ENCODE data around the gene PAX8. TPM values are rescaled to one million over a fixed set of nuclear protein-coding genes. Genes with fewer than 3 reads are reported as not detected.

Gene PAX8
- total and polyA plus RNA-seq, 2 donors (not counting 1 experiment from before 2014, with no cell fraction given), result 0.45 to 0.64 TPM

DNA sequence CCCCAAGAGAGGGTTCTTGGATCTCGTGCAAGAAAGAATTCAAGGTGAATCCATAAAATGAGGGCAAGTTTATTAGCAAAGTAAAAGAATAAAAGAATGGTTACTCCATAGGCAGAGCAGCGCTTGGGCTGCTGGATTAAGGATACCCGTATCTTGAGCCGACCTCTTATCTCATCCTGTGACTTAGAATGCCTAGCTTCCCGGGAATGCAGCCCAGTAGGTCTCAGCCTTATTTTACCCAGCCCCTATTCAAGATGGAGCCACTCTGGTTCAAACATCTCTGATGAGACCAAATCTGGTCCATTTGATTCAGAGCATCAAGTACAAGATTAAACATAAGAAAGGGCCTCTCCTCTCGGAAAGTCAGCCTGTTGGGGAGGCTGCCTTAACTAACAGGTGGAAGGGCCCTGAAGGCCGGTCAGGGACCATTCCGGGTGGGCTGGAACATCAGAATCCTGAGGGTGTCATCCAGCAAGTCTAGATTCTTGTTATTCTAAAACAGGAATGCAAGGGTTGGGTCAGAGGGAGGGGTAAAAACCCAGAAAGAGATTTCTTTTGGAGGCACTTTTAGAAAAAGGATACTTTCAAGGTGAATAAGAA is 99.2 kb downstream of the PAX8 start:
- Histone ChIP-seq H3K36me3 (replicated peaks in 1 of 2; ENCODE audit: control extremely low read depth in 1 of 2, control insufficient read depth in 1 of 2, extremely low read depth in 1 of 2, insufficient read depth in 2 of 2, low read length in 1 of 2) (peaks cover 0 to 77% of the 10 kb centered on the region in 2 experiments), H3K79me2 (ENCODE audit: control insufficient read depth, insufficient read depth, low read length) (peaks cover 100% of the 10 kb centered on the region), H3K9me3 (ENCODE audit: control extremely low read depth in 1 of 3, control insufficient read depth in 2 of 3, insufficient read depth in 1 of 3, low read length in 2 of 3) (no peaks in the 10 kb centered on the region), H4K20me1 (ENCODE audit: control insufficient read depth, insufficient read depth, low read length, poor library complexity, severe bottlenecking) (peaks cover 94% of the 10 kb centered on the region), H2AFZ (ENCODE audit: insufficient read depth, low read depth, low read length, poor library complexity, severe bottlenecking) (no peak overlapping the region), H3K4me2 (replicated peaks; ENCODE audit: low read depth, low read length, poor library complexity, severe bottlenecking) (peak overlapping the region; percentile 61), H3K27ac (ENCODE audit: low read length in 2 of 2) (peak overlapping the region; percentile 31 to 73), H3K4me3 (ENCODE audit: control extremely low read depth in 1 of 5, extremely low read depth in 1 of 5, insufficient read depth in 1 of 5, low read depth in 2 of 5, low read length in 4 of 5) (no peak overlapping the region), H3K9ac (ENCODE audit: low read length) (peak overlapping the region; percentile 1), H3K27me3 (replicated peaks in 1 of 4; ENCODE audit: control extremely low read depth in 1 of 4, control insufficient read depth in 3 of 4, insufficient read depth in 4 of 4, low read length in 3 of 4) (no peaks in the 10 kb centered on the region), H3K4me1 (ENCODE audit: control insufficient read depth in 2 of 2, insufficient read depth in 2 of 2, low read length in 2 of 2) (peaks cover 74 to 97% of the 10 kb centered on the region in 2 donors)
- peak overlapping the region; percentile 14 for H3K4me3 Mint-ChIP-seq
- no peaks in the 10 kb centered on the region for H3K27me3 Mint-ChIP-seq
- intact Hi-C loops (cut with micrococcal nuclease), result loop anchor here (10.0 kb wide), 1 partner anchor 1125 kb away; the partner anchor contains the start of gene TMEM87B
- WGBS (ENCODE audit: insufficient coverage), result 95% methylated on average over 7 of the region's 8 CpGs
- no peak for ATAC-seq (ENCODE audit: low read depth)
- POLR2A ChIA-PET, result interaction anchor here (1.9 kb wide), 1 partner anchor 19 kb away, joined by 6 read pairs; no protein-coding TSS in a partner anchor
- TF ChIP-seq, protein P1, sequence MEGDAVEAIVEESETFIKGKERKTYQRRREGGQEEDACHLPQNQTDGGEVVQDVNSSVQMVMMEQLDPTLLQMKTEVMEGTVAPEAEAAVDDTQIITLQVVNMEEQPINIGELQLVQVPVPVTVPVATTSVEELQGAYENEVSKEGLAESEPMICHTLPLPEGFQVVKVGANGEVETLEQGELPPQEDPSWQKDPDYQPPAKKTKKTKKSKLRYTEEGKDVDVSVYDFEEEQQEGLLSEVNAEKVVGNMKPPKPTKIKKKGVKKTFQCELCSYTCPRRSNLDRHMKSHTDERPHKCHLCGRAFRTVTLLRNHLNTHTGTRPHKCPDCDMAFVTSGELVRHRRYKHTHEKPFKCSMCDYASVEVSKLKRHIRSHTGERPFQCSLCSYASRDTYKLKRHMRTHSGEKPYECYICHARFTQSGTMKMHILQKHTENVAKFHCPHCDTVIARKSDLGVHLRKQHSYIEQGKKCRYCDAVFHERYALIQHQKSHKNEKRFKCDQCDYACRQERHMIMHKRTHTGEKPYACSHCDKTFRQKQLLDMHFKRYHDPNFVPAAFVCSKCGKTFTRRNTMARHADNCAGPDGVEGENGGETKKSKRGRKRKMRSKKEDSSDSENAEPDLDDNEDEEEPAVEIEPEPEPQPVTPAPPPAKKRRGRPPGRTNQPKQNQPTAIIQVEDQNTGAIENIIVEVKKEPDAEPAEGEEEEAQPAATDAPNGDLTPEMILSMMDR (IDR thresholded peaks at IDR 0.05), result no peak
- no peak for TF ChIP-seq EZH2 (IDR thresholded peaks at IDR 0.05; ENCODE audit: borderline replicate concordance, insufficient read depth, low read depth, low read length, poor library complexity, severe bottlenecking)
- DNase-seq, result no peak
- CTCF ChIA-PET, result interaction anchor here (1.2 to 18.3 kb wide), 5 partner anchors 8 to 99 kb away, joined by 4 to 327 read pairs (median 11); no protein-coding TSS in a partner anchor
- peak overlapping the region; percentile 90 for H3K27ac Mint-ChIP-seq
- H3K4me1 Mint-ChIP-seq, result peaks cover 91% of the 10 kb centered on the region
- no peaks in the 10 kb centered on the region for H3K9me3 Mint-ChIP-seq (ENCODE audit: insufficient read depth)

DNA sequence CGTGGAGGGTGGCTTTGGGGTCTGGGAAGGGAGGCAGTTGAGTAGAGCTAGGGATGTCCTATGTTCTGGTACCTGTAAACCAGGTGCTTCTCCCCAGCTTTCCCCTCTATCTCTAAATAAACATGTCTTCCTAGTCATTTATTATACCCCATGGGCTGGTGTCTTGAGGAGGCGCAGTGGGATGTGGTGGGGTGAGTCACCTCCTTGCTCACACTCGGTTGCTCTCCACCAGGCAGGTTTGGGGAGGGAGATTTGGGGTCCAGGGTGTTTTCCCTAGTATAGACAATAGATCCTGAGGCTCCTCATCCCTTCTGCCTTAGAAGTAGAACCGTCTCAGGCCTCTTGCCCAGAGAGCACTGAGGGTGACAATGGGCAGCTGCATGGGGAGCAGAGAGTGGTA is 99.8 kb downstream of the PAX8 start:
- no CpG with 5 or more reads among the region's 4 CpGs for WGBS (ENCODE audit: insufficient coverage)
- Histone ChIP-seq H3K9ac (ENCODE audit: low read length) (no peak overlapping the region), H3K4me1 (ENCODE audit: control insufficient read depth in 2 of 2, insufficient read depth in 2 of 2, low read length in 2 of 2) (peaks cover 73 to 96% of the 10 kb centered on the region in 2 donors), H4K20me1 (ENCODE audit: control insufficient read depth, insufficient read depth, low read length, poor library complexity, severe bottlenecking) (peaks cover 94% of the 10 kb centered on the region), H3K27ac (ENCODE audit: low read length in 2 of 2) (peak overlapping the region in 1 of 2 donors; percentile 73), H3K27me3 (replicated peaks in 1 of 4; ENCODE audit: control extremely low read depth in 1 of 4, control insufficient read depth in 3 of 4, insufficient read depth in 4 of 4, low read length in 3 of 4) (no peaks in the 10 kb centered on the region), H3K9me3 (ENCODE audit: control extremely low read depth in 1 of 3, control insufficient read depth in 2 of 3, insufficient read depth in 1 of 3, low read length in 2 of 3) (no peaks in the 10 kb centered on the region), H3K36me3 (replicated peaks in 1 of 2; ENCODE audit: control extremely low read depth in 1 of 2, control insufficient read depth in 1 of 2, extremely low read depth in 1 of 2, insufficient read depth in 2 of 2, low read length in 1 of 2) (peaks cover 0 to 72% of the 10 kb centered on the region in 2 experiments), H3K4me2 (replicated peaks; ENCODE audit: low read depth, low read length, poor library complexity, severe bottlenecking) (peak overlapping the region; percentile 61), H3K79me2 (ENCODE audit: control insufficient read depth, insufficient read depth, low read length) (peaks cover 100% of the 10 kb centered on the region), H2AFZ (ENCODE audit: insufficient read depth, low read depth, low read length, poor library complexity, severe bottlenecking) (no peak overlapping the region), H3K4me3 (ENCODE audit: control extremely low read depth in 1 of 5, extremely low read depth in 1 of 5, insufficient read depth in 1 of 5, low read depth in 2 of 5, low read length in 4 of 5) (no peak overlapping the region)
- CTCF ChIA-PET, result interaction anchor here (14.9 to 18.3 kb wide), 2 partner anchors 22 to 40 kb away, joined by 257 to 327 read pairs; no protein-coding TSS in a partner anchor
- TF ChIP-seq, protein P1 (IDR thresholded peaks at IDR 0.05), result no peak
- TF ChIP-seq EZH2 (IDR thresholded peaks at IDR 0.05; ENCODE audit: borderline replicate concordance, insufficient read depth, low read depth, low read length, poor library complexity, severe bottlenecking), result no peak
- no peak for DNase-seq
- peak overlapping the region; percentile 14 for H3K4me3 Mint-ChIP-seq
- peaks cover 94% of the 10 kb centered on the region for H3K4me1 Mint-ChIP-seq
- intact Hi-C loops (cut with micrococcal nuclease), result loop anchor here (10.0 kb wide), 1 partner anchor 1124 kb away; the partner anchor contains the start of gene TMEM87B
- no peaks in the 10 kb centered on the region for H3K27me3 Mint-ChIP-seq
- H3K9me3 Mint-ChIP-seq (ENCODE audit: insufficient read depth), result no peaks in the 10 kb centered on the region
- H3K27ac Mint-ChIP-seq, result peak overlapping the region; percentile 73
- POLR2A ChIA-PET, result interaction anchor here (0.7 kb wide), 1 partner anchor 33 kb away, joined by 3 read pairs; no protein-coding TSS in a partner anchor
- no peak for ATAC-seq (ENCODE audit: low read depth)
